Tibial artery (tissue), 4 donors: Measurements from ENCODE around the gene TNFAIP8L1.

Experiments used
- DNase-seq, 2 donors: peaks; one replicate each; pipeline ENCODE4 v3.0.0-alpha.2; 2019
- H3K27ac ChIP-seq, 2 donors: fragments of 200-600 bp; sonication (generic) in 1 of 2; 1 replicate in 1 of 2; 2 replicates in 1 of 2; pipeline ENCODE4 v1.5.1; 2018 to 2019; ENCODE audit warnings: mild to moderate bottlenecking in 1 of 2
- H3K27me3 ChIP-seq, 2 donors: fragments of 200-600 bp; sonication (generic) in 1 of 2; one replicate each; pipeline versions ENCODE4 v1.5.1 to v1.6.0; 2016 to 2019
- H3K36me3 ChIP-seq, 3 donors: fragments of 200-600 bp; sonication (generic) in 2 of 3; one replicate each; pipeline ENCODE4 v1.5.1; 2016 to 2019; ENCODE audit warnings: mild to moderate bottlenecking in 2 of 3
- H3K4me1 ChIP-seq, 4 donors: fragments of 200-600 bp; sonication (generic) in 2 of 4; 1 replicate in 3 of 4; 2 replicates in 1 of 4; pipeline ENCODE4 v1.5.1; 2016 to 2019
- H3K4me3 ChIP-seq, 2 donors: fragments of 200-600 bp; sonication (generic) in 1 of 2; 1 replicate in 1 of 2; 2 replicates in 1 of 2; pipeline ENCODE4 v1.5.1; 2018 to 2019; ENCODE audit warnings: mild to moderate bottlenecking in 2 of 2
- H3K9me3 ChIP-seq, 3 donors: fragments of 200-600 bp; sonication (generic) in 1 of 3; one replicate each; pipeline ENCODE4 v1.5.1; 2016 to 2019
- intact Hi-C: fragments of 100-400 bp; cut with DNase I; formaldehyde crosslinking; loops from one replicate; pipeline ENCODE4 v1.15.0; 2023; ENCODE audit warnings: low total_unique reads
- TF ChIP-seq, protein P1 (sequence below), 2 experiments: fragments of 200-600 bp in 1 of 2; fragments of 450-650 bp in 1 of 2; IDR thresholded peaks; one replicate each; pipeline ENCODE4 v1.5.1; 2017 to 2019; ENCODE audit warnings: antibody characterized with exemption in 2 of 2, mild to moderate bottlenecking in 1 of 2, moderate library complexity in 1 of 2

TNFAIP8L1 gene

DNA sequence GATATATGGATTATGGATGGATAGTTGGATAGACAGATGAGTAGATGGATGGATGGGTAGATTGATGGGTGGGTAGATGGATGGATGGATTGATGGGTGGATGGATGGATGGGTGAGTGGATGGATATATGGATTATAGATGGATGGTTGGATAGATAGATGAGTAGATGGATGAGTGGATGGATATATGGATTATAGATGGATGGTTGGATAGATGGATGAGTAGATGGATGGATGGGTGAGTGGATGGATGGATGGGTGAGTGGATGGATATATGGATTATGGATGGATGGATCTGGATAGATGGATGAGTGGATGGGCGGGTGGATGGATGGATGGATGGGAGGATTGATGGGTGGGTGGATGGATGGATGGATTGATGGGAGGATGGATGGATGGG, 36.4 kb upstream of the TNFAIP8L1 start:
- no peak for DNase-seq
- Histone ChIP-seq H3K4me3 (no peak overlapping the region), H3K4me1 (peaks cover 0 to 15% (median 7%) of the 10 kb centered on the region in 4 donors), H3K27ac (no peak overlapping the region), H3K27me3 (peaks cover 0 to 84% of the 10 kb centered on the region in 2 donors), H3K9me3 (no peaks in the 10 kb centered on the region), H3K36me3 (no peaks in the 10 kb centered on the region)
- intact Hi-C loops, result no loop called here
- TF ChIP-seq, protein P1, sequence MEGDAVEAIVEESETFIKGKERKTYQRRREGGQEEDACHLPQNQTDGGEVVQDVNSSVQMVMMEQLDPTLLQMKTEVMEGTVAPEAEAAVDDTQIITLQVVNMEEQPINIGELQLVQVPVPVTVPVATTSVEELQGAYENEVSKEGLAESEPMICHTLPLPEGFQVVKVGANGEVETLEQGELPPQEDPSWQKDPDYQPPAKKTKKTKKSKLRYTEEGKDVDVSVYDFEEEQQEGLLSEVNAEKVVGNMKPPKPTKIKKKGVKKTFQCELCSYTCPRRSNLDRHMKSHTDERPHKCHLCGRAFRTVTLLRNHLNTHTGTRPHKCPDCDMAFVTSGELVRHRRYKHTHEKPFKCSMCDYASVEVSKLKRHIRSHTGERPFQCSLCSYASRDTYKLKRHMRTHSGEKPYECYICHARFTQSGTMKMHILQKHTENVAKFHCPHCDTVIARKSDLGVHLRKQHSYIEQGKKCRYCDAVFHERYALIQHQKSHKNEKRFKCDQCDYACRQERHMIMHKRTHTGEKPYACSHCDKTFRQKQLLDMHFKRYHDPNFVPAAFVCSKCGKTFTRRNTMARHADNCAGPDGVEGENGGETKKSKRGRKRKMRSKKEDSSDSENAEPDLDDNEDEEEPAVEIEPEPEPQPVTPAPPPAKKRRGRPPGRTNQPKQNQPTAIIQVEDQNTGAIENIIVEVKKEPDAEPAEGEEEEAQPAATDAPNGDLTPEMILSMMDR (IDR thresholded peaks at IDR 0.05), result no peak

DNA sequence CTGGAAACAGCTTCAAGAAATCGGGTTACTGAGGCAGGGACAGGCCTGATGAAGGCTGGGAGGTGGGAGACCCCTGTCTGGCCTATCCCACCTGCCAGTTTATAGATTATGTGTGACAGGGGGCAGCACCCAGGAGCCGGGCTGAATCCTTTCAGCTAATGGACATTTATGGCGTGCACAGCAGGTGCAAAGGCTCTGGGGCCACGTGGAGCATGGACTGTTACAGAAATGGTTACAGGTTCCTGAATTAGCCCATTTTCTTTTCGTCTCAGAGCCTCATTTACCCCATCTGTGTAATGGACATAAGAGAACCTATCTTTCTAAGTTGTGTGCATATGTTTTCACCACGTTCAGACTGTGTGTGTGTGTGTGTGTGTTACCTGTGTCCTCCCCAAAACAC, 34.4 kb upstream of the TNFAIP8L1 start:
- Histone ChIP-seq H3K27ac (no peak overlapping the region), H3K4me1 (peaks cover 0 to 11% (median 7%) of the 10 kb centered on the region in 4 donors), H3K4me3 (no peak overlapping the region), H3K27me3 (peaks cover 0 to 64% of the 10 kb centered on the region in 2 donors), H3K9me3 (no peaks in the 10 kb centered on the region), H3K36me3 (no peaks in the 10 kb centered on the region)
- no peak for DNase-seq
- intact Hi-C loops, result no loop called here
- TF ChIP-seq, protein P1 (IDR thresholded peaks at IDR 0.05), result no peak

DNA sequence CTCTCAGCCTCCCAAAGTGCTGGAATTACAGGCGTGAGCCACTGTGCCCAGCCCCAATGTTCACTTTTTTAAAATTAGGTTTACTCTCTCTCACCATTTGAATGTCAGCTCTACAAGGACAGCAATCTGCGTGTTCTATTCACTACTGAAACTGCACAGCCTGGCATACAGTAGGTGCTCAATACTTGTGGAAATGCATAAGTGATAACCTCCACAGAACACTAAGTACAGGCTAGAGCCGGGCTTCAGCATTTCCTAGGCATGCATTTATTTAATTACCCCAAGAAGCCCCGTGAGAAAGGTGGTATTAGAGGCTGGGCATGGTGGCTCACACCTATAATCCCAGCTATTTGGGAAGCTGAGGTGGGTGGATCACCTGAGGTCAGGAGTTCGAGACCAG, 33.1 kb upstream of the TNFAIP8L1 start:
- H3K9me3 ChIP-seq, result no peaks in the 10 kb centered on the region
- no peak overlapping the region for H3K4me3 ChIP-seq
- H3K27ac ChIP-seq, result no peak overlapping the region
- H3K27me3 ChIP-seq, result peaks cover 0 to 55% of the 10 kb centered on the region in 2 donors
- no peak for DNase-seq
- no peaks in the 10 kb centered on the region for H3K36me3 ChIP-seq
- H3K4me1 ChIP-seq, result peaks cover 0 to 17% (median 13%) of the 10 kb centered on the region in 4 donors
- TF ChIP-seq, protein P1 (IDR thresholded peaks at IDR 0.05), result no peak
- intact Hi-C loops, result no loop called here

GRCh38 chr19:4606921-4607678, 32.2 kb upstream of the TNFAIP8L1 start:
- no peaks in the 10 kb centered on the region for H3K9me3 ChIP-seq
- no peak overlapping the region for H3K4me3 ChIP-seq
- peaks cover 0 to 50% of the 10 kb centered on the region in 2 donors for H3K27me3 ChIP-seq
- H3K36me3 ChIP-seq, result no peaks in the 10 kb centered on the region
- intact Hi-C loops, result no loop called here
- H3K27ac ChIP-seq, result no peak overlapping the region
- TF ChIP-seq, protein P1 (IDR thresholded peaks at IDR 0.05), result no peak
- no peak for DNase-seq
- peaks cover 0 to 17% (median 13%) of the 10 kb centered on the region in 4 donors for H3K4me1 ChIP-seq

GRCh38 chr19:4609878-4610511, 29.3 kb upstream of the TNFAIP8L1 start:
- Histone ChIP-seq H3K27me3 (peaks cover 0 to 30% of the 10 kb centered on the region in 2 donors), H3K4me1 (peaks cover 0 to 17% (median 13%) of the 10 kb centered on the region in 4 donors), H3K36me3 (no peaks in the 10 kb centered on the region), H3K4me3 (no peak overlapping the region), H3K9me3 (no peaks in the 10 kb centered on the region), H3K27ac (no peak overlapping the region)
- TF ChIP-seq, protein P1 (IDR thresholded peaks at IDR 0.05), result no peak
- no peak for DNase-seq
- intact Hi-C loops, result no loop called here
